SW480 (cell line): ENCODE data around the gene HDHD3.
"Not testable (repeated sequence)": the region's sequence is repeated elsewhere in the genome, so short reads cannot be mapped to it uniquely, and the experiment has no call there.

Experiments
- DNase-seq: peaks from one replicate; pipeline ENCODE4 v3.0.0-alpha.2; 2016; ENCODE audit warnings: low spot score

The HDHD3 gene, protein sequence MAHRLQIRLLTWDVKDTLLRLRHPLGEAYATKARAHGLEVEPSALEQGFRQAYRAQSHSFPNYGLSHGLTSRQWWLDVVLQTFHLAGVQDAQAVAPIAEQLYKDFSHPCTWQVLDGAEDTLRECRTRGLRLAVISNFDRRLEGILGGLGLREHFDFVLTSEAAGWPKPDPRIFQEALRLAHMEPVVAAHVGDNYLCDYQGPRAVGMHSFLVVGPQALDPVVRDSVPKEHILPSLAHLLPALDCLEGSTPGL

DNA sequence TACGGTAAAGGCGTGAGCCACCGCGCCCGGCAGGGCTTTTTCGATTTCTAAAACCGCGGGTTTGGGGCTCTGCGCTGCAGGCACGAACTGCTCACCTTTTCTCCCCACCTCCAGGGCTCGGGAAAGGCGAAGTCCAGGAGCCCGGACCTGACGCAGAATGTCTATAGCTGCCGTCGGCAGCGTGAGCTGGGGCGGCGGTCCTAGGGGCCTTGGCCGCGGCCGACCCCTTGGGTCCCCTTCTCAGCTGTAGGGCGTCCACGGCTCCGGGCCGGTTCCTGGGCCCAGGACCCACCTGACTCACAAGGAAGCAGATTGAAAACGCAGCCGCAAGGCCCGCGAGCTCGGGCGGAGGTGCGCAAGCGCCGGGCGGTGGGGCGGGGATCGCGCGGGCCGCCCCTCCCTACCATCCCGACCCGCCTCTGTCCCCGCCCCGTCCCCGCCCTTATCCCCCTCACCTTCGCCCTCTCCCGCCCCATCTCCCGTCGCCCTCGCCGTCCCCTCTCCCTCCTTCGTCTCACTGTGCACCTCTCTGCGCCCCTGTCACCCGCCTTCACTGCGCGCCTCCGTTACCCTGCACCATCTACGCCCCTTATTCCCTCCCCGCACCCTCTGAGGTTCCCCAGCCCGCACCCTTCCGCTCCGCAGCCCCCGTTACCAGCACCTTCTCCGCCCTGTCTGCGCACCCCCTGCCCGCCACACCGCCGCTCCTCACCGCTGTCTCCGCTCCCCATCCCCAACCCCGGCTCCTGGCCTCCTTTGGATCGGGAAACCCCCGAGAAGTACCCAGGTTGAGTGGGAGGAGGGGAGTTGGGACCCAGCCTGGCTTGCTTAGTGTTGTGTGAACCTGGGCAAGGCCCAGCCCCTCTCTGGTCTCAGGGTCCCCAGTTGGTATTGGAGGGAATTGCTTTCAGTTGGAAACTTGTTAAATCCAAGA, at the start of gene HDHD3:
TSS of gene HDHD3 (minus strand) at position 353 of the 934 bp plus-strand sequence. CDS start 2,632 bp downstream, outside the sequence.
- peak; percentile 79 for DNase-seq

DNA sequence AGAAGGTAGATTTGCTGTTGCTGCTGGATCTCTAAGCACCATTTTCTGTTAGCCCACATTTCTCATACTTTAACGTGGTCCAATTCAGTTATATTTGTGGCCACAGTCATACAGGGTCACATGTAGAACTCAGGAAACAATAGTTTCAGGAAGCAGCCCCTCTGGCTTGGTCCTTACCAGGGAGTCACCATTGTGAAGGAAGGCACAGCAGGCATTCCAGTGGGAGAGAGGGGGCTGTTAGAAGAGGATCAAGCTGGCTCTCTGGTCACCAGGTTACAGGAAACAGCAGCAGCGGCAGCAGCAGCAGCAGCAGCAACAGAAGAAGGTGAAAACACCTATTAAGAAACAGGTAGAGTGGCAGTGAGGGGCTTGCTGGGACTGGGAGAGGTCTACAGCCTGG, 48.3 kb upstream of the HDHD3 start:
- no peak for DNase-seq

DNA sequence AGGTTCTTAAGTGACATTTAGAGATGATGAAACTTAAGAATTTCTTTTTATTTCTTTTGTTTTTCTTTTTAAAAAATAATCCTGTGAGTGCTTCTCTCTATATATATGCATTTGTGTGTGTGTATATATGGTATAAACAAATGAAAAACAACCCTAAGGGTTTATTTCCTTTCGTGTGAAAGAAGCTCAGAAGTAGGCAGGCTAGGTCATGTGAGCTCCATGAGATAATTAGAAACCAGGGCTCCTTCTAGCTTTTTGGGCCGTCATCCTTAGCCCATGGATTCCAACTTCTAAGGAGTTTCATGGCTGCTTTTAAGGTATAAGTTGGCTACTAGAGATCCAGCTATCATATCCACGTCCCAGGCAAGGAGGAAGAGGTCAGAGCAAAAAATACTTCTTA, 44.9 kb upstream of the HDHD3 start:
- no peak for DNase-seq

DNA sequence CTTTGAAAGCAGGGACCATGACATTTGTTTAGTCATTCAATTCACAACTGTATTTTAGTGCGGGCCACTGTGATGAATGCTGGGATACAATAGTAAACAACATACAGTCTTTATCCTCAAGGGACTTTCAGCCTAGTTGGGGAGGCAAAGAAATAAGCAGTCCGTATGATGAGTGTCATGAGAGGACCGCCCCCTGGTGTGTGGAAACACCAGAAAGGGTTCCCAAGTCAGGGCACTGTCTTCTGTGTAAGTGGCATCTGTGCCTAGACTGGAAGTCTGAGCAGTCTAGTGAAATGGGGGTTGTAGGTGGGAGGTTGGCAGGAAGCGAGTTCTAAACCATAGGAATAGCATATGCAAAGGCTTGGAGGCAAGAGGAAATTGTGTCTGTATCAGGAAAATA, 40.6 kb upstream of the HDHD3 start:
- no peak for DNase-seq

DNA sequence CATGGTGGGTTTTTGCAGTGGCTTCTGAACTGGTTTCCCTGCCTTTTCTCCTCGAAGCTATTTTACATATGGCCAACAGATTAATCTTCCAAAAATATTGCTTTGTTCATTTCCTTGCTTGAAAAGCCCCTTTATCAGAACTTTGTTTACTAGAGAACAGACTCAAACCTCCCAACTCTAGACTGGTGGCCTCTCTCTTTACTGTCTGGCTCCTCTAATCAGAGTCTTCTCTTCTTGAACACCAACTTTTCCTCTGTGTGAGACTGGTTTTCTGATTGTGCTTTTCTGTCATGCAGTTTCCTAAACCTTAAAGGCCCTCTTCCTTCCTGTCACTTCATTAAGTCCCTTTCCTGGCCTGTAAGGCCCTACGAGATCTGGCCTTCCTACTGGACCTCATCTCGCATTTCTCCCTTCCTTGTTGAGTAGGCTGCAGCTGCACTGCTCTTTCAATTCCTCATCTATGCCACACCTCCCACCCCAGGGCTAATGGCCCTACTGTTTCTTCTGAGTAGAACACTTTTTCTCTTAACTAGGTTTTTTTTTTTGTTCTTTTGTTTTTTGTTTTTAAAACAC, 39.4 kb upstream of the HDHD3 start:
- no peak for DNase-seq

DNA sequence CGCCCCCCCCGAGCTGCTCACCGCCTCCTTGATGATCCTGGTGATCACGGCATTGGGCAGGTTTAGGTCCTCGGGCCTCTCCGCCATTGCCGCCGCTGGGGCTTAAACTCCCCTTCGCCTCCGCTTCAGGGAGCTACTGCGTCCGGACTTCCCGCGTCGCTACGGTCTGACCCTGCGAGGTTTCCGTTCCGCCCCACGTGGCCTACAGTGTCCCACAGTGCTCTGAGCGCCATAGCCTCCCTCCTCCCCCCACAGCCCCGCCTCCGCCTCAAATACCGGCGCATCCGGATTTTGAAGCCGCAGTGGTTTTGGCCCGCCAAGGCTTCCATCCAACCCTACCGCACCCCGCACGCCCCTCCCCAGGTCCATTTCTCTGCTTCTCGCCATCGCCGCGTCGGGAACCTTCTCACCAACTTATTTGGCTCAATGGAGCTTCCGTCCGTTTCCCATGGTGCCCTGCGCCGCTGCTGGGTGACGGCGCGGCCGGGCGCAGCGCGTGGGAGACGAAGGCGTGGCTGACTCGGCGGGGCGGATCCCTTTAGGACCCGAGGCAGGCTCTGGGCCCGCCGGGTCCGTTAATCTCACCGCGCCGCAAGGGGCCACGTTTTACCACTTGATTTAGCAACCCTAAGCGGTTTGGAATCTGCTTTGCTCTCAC, 33.5 kb upstream of the HDHD3 start, which contains the start of the genes C9orf43 and POLE3:
TSS of gene C9orf43 (plus strand) at position 541 of the 658 bp plus-strand sequence. CDS start 2,747 bp downstream, outside the sequence.
TSS of gene POLE3 (minus strand) at position 469 of the 658 bp plus-strand sequence. CDS start at position 87, 382 bp downstream.
- peak; percentile 95 for DNase-seq

DNA sequence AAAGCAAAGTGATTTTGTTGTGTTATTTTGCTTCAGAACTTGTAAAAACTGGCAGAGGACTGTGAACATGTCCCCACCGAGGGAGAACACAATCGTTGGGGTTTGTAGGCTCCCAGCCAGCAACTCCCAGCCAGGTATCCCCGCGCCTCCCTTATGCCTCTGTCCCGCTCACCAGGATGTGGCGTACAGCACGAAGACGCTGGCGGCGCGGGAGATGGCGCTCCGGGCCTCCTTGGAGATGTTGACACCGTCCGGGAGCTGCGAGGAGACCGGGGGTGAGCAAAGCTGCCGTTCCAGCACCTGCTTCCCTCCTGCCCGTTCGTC, 33.1 kb upstream of the HDHD3 start:
- DNase-seq: no peak

DNA sequence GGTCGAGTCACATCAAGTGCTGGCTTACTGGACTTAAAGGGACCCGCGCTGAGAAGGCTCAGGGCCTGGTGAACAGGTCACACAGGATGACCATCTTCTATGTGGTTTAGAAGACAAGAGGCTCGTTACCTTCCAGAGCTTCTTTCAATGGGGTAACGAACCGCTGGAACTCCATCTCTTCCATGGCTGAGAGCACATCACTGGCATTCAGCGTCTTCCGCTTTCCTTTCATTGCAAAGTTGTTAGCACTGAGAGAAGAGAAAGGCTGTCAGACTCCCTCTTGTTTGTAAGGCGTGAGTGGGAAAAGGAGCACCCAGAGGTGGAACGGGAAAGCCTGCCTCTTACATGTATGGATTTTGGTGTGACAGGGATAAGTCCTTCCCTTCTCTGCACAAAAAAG, 32.7 kb upstream of the HDHD3 start:
- no peak for DNase-seq

DNA sequence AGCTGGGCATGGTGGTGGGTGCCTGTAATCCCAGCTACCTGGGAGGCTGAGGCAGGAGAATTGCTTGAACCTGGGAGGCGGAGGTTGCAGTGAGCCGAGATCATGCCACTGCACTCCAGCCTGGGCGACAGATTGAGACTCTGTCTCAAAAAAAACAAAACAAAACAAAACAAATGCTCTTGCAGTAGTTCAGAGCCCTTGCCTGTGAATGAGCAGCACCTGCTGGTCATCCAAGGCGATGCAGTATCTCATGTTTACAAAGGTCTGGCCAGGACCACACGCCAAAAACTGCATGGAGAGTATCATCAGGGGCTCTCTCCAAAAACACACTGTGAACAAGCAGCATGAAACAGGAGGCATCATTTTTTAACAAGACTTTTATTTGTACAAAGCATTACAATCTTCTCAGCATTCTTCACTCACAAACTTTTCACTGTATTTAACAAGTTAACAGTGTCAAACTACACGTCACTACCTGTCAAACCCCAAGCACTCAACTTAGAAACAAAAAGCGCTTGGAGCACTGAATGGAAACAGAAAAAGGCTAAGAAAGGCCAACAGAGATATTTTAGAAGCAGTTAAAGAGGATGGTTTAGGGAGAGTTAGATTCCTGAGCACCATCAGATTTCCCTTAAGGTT, 30.2 kb upstream of the HDHD3 start:
- peak; percentile 71 for DNase-seq

DNA sequence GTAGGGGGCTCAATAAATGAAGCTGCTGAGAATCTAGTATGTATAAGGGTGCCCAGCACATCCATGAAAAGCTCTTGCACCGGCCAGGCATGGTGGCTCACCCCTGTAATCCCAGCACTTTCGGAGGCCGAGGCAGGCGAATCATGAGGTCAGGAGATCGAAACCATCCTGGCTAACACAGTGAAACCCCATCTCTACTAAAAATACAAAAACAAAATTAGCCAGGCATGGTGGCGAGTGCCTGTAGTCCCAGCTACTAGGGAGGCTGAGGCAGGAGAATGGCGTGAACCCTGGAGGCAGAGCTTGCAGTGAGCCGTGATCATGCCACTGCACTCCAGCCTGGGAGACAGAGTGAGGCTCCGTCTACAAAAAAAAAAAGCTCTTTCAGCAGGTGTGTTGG, 29.6 kb upstream of the HDHD3 start:
- DNase-seq: not testable (repeated sequence)

DNA sequence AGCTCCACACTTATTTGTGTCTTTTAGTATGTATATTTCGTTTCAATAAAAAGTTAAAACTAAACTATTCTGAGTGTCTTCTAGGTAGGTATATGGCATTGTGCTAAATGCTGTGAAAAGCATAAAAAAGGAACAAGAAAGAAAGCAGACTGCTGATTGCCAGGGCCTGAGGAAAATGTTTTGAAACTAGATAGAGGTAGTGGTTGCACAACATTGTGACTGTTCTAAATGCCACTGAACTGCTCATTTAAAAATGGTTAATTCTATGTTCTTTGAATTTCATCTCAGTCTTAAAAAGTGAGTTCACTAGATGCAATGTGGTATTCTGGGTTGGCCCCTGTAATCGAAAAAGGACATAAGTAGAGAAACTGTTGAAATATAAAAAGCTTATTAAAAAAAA, 26.9 kb upstream of the HDHD3 start:
- no peak for DNase-seq

DNA sequence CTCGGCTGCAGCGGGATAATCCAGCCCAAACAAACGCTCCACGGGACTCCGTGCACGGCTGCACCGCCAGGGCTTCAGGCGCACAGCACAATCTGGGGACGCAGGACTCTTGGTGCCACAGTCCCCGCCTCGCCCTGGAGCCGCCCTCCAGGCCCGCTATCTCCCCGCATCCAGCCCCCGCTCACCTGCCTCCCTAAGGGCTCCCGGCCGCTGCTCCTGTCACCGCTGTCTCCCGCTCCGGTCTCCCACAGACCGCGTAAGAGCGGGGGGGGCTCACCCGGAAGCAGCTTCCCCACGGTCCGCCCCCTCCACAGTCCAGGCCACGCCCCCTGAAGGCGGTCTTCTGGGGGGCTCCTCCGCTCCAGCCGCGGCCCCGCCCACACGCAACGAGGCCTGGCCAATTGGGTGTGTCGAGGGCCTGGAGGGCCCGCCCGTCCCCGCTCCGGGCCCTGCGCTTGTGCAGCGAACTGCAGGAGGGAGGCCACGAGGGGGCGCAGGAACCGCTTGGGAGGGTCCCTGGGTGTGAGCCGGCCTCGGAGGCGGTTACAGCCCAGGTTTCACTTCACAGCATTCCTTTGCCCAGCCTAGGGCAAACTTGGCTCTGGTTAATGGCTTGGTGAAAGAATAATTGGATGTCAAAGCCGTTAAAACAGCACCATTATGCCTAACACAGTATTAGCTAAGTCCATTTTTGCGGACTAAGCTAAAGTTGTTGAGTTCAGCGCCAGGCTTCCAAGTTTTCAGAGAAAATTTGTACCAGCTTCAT, 24.4 kb upstream of the HDHD3 start, which contains the start of gene ALAD:
TSS of gene ALAD (minus strand) at position 258 of the 766 bp plus-strand sequence. CDS start 7,725 bp downstream, outside the sequence.
- DNase-seq: peak; percentile 96

DNA sequence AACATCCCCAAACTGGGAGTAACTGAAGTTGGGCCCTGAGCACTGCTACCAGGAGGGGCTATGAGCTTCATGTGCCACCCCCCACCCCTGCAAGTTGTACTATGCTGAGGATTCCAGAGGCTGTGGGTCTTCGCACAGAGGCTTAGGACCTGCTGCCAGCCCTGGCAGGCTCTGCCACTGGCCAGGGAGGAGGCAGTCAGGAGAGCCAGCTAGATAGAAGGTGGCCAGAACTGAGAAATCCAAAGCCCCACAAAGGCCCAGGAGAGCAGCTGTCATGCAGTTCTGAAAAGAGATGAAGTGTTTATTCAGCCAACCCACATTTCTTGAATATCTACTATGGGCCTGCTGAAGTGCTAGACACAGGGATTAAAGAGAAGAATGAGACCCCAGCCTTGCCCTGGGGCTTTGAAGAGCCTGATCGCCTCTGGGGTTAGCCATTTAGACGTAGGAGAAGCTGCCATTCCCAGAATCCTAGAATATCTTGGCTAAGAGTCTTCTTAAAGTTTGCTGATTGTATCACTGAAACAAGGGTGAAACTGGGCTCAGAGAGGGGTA, 22.9 kb upstream of the HDHD3 start:
- no peak for DNase-seq

DNA sequence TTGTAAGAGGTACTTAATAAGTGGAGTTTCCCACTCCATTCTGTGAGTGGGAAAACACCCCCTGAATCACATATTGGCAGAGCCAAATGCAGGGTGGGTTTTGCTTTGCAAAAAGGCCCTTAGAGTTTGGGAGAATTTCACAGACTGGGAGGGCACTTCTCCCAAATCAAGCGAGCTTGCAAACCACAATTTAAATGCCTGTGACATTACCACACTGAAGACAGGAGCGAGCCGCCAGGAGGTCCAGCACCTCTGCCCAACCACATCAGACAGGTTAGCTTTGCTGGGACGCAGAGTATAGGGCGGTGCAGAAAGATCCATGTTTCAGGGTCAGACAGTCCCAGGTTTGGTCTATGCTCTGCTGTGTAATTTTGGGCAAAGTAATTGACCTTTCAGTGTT, 22.0 kb upstream of the HDHD3 start:
- DNase-seq: peak; percentile 77

DNA sequence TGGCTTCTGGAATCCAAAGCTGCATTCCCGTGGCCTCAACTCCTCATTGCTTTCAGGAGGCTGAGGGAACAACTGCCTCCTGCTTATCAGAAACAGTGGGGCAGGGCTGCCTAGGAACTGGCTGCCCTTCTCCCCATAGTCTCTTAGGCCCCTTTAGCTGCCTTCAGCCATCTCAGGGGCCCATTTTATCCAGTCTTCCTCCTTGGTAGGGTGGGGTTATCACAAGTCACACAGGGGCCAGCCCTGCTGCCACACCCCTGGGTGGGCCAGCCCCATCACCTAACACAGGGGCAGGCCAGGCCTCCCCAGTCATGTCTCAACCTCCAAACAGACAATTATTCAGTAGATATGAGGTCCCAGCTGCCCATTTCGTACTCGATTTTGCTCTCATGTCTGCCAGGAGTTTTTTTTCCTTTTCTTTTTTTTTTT, 20.4 kb upstream of the HDHD3 start:
- DNase-seq: no peak

DNA sequence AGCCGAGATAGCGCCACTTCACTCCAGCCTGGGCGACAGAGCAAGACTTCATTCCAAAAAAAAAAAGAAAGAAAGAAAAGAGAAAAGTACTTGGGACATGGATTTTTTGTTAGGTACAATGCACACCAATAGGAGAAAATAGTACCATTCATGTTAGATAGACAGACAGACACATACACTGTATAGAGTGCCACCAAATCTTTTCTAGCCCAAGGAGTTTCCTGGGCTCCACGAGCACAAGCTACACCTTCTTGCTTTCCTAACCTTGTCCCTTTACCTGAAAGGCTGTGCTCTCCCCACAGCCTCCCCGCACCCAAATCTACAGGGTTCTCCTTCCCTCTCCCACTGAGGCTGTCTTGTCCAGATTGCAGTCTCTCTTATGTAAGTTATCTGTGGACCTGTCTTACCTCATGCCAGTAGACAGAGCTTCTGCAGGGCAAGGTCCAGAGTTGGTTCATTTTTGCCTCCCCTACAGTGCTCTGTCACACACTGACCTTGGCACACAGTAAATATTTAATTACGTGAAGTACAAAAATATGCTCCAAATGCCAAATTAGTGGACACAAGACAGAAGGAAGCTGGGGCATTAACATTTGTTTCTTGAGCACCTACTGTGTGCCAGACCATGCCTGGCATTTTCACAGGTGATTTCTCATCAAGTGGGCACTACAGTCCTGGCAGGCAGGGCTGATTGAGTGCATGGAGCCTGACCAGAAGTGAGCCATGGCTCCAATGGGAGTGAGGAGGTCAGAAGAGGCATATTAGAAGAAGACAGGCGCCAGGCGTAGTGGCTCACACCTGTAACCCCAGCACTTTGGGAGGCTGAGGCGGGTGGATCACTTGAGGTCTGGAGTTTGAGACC, 18.4 kb upstream of the HDHD3 start:
- no peak for DNase-seq

DNA sequence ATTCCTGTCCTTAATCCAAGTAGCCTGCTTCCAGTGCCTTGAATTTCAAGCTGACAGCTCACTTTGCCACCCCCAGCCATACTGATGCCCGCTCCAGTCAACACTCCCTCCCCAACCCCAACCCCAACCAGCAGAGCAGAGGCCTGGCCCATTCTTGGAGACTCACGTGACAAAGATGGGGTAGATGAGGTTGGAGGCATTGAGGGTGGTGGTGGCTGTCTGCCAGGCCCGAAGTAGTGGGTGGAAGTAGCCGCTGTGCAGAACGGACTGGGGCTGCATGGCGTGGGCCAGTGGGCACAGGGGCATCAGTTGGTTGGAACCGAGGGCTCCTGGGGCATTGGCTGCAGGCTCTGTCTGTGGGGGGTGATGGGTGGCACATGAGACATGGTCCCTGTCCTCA, 16.5 kb upstream of the HDHD3 start:
- DNase-seq: no peak

DNA sequence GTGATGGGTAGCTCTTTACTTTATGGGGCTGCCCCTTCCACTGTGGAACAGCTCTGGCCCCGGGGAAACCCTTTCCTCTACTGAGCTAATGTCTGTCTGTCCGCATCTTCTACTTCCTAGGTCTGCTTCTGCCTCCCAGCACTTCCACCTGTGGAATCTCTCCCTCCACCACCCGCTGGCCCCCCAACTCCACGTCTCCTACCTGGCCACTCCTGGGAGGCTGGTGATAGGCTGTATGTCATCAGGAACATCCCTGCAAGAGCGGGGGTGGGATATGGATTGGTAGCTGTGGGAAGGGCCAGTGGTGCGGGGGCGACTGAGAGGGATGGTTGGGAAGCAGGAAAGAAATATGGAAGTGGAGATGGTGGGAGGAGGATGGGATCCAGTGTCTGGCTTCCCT, 15.1 kb upstream of the HDHD3 start:
- no peak for DNase-seq

DNA sequence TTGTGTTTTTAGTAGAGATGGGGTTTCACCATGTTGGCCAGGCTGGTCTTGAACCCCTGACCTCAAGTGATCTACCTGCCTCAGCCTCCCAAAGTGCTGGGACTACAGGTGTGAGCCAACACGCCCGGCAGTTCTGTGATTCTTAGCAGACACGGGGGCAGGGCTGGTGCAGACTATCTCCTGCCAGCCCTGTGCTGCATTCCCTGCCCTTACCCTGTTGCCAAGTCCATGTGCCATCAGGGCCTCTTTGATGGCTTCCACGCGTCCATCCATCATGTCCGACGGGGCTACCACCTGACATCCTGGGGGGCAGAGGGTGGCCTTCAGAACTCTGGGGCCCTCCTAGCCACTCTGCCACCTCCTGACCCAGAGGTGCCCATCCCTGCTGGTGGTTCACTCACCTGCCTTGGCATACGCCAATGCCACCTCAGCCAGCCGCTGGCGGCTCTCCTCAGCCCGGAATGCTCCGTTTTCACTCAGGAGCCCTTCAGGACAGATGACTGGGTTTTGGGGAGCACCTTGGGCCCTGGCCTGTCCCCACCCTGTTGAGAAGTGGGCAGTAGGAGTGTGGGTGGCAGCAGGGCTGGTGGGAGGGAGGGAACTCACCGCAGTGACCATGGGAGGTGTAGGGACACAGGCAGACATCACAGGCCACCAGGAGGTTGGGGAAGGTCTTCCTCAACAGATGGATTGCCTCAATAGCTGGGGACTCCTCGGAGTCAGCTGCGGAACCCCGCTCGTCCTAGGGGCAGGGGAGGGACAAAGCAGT, 13.6 kb upstream of the HDHD3 start:
- DNase-seq: no peak
